OCI-LY7 (cell line): ENCODE measurements around the gene HUNK.

Experiments
- CTCF ChIP-seq: fragments of 200-600 bp; sonication (generic); conservative IDR thresholded peaks from 2 replicates; pipeline ENCODE4 v1.5.1; 2014; ENCODE audit warnings: mild to moderate bottlenecking, antibody characterized with exemption, low read length, moderate library complexity, mixed read lengths
- EZH2phosphoT487 ChIP-seq: fragments of 200-600 bp; sonication (generic); IDR thresholded peaks from 2 replicates; pipeline ENCODE4 v1.6.1; 2018; ENCODE audit warnings: low read depth, borderline replicate concordance, mild to moderate bottlenecking, mixed run types, antibody characterized with exemption, low read length, moderate library complexity, mixed read lengths

GRCh38 chr21:31952828-31953227 is 80.0 kb downstream of the HUNK start:
- no peak for TF ChIP-seq CTCF
- TF ChIP-seq EZH2phosphoT487: no peak
